ENCODE results near the gene CIAPIN1. TPM values are rescaled to one million over a fixed set of nuclear protein-coding genes. Genes with fewer than 3 reads are reported as not detected.

Gene CIAPIN1
- polyA plus RNA-seq, 3 donors = 24.0 to 46.5 (median 42.1) TPM

DNA sequence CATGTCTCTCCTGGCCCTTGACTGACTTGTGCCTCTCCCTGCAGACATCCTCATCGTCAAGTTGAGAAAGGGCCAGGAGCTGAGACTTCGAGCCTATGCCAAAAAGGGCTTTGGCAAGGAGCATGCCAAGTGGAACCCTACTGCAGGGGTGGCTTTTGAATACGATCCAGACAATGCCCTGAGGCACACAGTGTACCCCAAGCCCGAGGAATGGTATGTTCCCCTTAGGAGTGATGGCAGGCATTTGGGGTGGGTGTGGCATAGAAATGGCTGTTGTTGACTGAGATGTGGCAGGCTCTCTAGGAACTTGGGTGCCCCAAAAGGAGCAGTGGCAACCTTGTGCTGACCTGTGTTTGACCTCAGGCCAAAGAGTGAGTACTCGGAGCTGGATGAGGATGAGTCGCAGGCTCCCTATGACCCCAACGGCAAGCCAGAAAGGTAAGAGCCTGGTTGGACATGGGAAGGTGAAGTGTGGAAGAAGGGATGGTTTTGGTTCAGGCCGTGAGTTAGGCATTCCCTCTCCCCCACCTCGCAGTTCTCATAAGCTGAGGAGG, 22.8 kb upstream of the CIAPIN1 start:
- Histone ChIP-seq H3K79me2 (ENCODE audit: insufficient read depth, low read length) (peaks cover 7% of the 10 kb centered on the region), H3K4me1 (ENCODE audit: control insufficient read depth in 1 of 2, insufficient read depth in 2 of 2, low read length in 2 of 2) (peaks cover 0 to 10% of the 10 kb centered on the region in 2 donors), H3K27me3 (ENCODE audit: control insufficient read depth in 2 of 2, insufficient read depth in 2 of 2, low read length in 2 of 2) (no peaks in the 10 kb centered on the region), H3K9me3 (replicated peaks in 1 of 2; ENCODE audit: control insufficient read depth in 1 of 2, insufficient read depth in 1 of 2, low read length in 2 of 2) (no peaks in the 10 kb centered on the region), H3K4me3 (replicated peaks in 1 of 3; ENCODE audit: low read depth in 2 of 3, low read length in 3 of 3) (no peak overlapping the region), H3K9ac (ENCODE audit: insufficient read depth, low read length, poor library complexity, severe bottlenecking) (no peak overlapping the region), H3K4me2 (replicated peaks; ENCODE audit: extremely low read depth, low read length, poor library complexity, severe bottlenecking) (no peak overlapping the region), H2AFZ (ENCODE audit: insufficient read depth, low read depth, low read length, poor library complexity, severe bottlenecking) (no peak overlapping the region), H3K36me3 (replicated peaks in 1 of 2; ENCODE audit: control insufficient read depth in 1 of 2, insufficient read depth in 2 of 2, low read length in 2 of 2) (peaks cover 66 to 74% of the 10 kb centered on the region in 2 donors), H4K20me1 (ENCODE audit: insufficient read depth, low read length) (peaks cover 10% of the 10 kb centered on the region), H3K27ac (ENCODE audit: low read depth in 1 of 2, low read length in 2 of 2) (peak overlapping the region in 1 of 2 donors; percentile 11)
- Mint-ChIP-seq H3K36me3 (peaks cover 68 to 73% of the 10 kb centered on the region in 2 donors), H3K27ac (peak overlapping the region in 1 of 7 donors; percentile 18), H3K9me3 (peaks cover 0 to 5% (median 0%) of the 10 kb centered on the region in 7 donors), H3K27me3 (ENCODE audit: low read depth in 3 of 3) (peaks cover 0 to 2% (median 0%) of the 10 kb centered on the region in 3 donors), H3K4me3 (no peak overlapping the region), H3K4me1 (peaks cover 13% of the 10 kb centered on the region)
- DNase-seq = no peak
- intact Hi-C loops (cut with micrococcal nuclease) = loop anchor here in 1 of 2 donors (10.0 kb wide), 1 partner anchor 265 kb away; the partner anchor contains the start of gene KATNB1
- WGBS (ENCODE audit: insufficient coverage) = 98% methylated on average over 7 of the region's 9 CpGs
- TF ChIP-seq, protein P1, sequence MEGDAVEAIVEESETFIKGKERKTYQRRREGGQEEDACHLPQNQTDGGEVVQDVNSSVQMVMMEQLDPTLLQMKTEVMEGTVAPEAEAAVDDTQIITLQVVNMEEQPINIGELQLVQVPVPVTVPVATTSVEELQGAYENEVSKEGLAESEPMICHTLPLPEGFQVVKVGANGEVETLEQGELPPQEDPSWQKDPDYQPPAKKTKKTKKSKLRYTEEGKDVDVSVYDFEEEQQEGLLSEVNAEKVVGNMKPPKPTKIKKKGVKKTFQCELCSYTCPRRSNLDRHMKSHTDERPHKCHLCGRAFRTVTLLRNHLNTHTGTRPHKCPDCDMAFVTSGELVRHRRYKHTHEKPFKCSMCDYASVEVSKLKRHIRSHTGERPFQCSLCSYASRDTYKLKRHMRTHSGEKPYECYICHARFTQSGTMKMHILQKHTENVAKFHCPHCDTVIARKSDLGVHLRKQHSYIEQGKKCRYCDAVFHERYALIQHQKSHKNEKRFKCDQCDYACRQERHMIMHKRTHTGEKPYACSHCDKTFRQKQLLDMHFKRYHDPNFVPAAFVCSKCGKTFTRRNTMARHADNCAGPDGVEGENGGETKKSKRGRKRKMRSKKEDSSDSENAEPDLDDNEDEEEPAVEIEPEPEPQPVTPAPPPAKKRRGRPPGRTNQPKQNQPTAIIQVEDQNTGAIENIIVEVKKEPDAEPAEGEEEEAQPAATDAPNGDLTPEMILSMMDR (IDR thresholded peaks at IDR 0.05) = no peak

DNA sequence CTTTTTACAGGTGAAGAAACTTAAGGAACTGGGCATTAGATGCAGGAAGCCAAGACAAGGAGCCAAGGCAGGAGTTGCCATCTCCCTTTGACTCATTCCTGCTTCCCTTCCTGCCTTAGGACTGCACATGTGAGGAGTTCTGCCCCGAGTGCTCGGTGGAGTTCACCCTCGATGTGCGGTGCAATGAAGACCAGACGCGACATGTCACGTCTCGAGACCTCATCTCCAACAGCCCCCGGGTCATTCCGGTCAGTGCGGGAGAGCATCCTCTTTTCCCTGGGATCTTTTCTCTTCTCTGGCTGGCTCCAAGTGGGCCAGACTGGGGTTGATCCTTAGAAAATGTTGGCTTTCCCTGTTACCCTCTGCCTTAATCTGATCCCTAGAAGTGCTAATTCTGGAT, 21.9 kb upstream of the CIAPIN1 start:
- DNase-seq = no peak
- H4K20me1 ChIP-seq (ENCODE audit: insufficient read depth, low read length) = peaks cover 14% of the 10 kb centered on the region
- peaks cover 0 to 10% of the 10 kb centered on the region in 2 donors for H3K4me1 ChIP-seq (ENCODE audit: control insufficient read depth in 1 of 2, insufficient read depth in 2 of 2, low read length in 2 of 2)
- no peak overlapping the region for H3K4me2 ChIP-seq (replicated peaks; ENCODE audit: extremely low read depth, low read length, poor library complexity, severe bottlenecking)
- WGBS (ENCODE audit: insufficient coverage) = 97% methylated on average over 11 of the region's 11 CpGs
- H3K4me1 Mint-ChIP-seq = peaks cover 18% of the 10 kb centered on the region
- H2AFZ ChIP-seq (ENCODE audit: insufficient read depth, low read depth, low read length, poor library complexity, severe bottlenecking) = no peak overlapping the region
- peaks cover 0 to 2% (median 0%) of the 10 kb centered on the region in 3 donors for H3K27me3 Mint-ChIP-seq (ENCODE audit: low read depth in 3 of 3)
- no peak overlapping the region for H3K27ac ChIP-seq (ENCODE audit: low read depth in 1 of 2, low read length in 2 of 2)
- no peaks in the 10 kb centered on the region for H3K27me3 ChIP-seq (ENCODE audit: control insufficient read depth in 2 of 2, insufficient read depth in 2 of 2, low read length in 2 of 2)
- H3K36me3 Mint-ChIP-seq = peaks cover 76 to 80% of the 10 kb centered on the region in 2 donors
- intact Hi-C loops (cut with micrococcal nuclease) = loop anchor here in 1 of 2 donors (10.0 kb wide), 1 partner anchor 266 kb away; the partner anchor contains the start of gene KATNB1
- H3K9ac ChIP-seq (ENCODE audit: insufficient read depth, low read length, poor library complexity, severe bottlenecking) = no peak overlapping the region
- no peak overlapping the region for H3K4me3 Mint-ChIP-seq
- H3K9me3 ChIP-seq (replicated peaks in 1 of 2; ENCODE audit: control insufficient read depth in 1 of 2, insufficient read depth in 1 of 2, low read length in 2 of 2) = no peaks in the 10 kb centered on the region
- H3K79me2 ChIP-seq (ENCODE audit: insufficient read depth, low read length) = peaks cover 11% of the 10 kb centered on the region
- no peak overlapping the region for H3K27ac Mint-ChIP-seq
- TF ChIP-seq, protein P1 (IDR thresholded peaks at IDR 0.05) = no peak
- H3K4me3 ChIP-seq (replicated peaks in 1 of 3; ENCODE audit: low read depth in 2 of 3, low read length in 3 of 3) = no peak overlapping the region
- peaks cover 0 to 5% (median 0%) of the 10 kb centered on the region in 7 donors for H3K9me3 Mint-ChIP-seq
- peaks cover 71 to 79% of the 10 kb centered on the region in 2 donors for H3K36me3 ChIP-seq (replicated peaks in 1 of 2; ENCODE audit: control insufficient read depth in 1 of 2, insufficient read depth in 2 of 2, low read length in 2 of 2)

Data from CD14-positive monocyte (primary cell).